Measurements from ENCODE around the gene SMIM24. TPM values are rescaled to one million over a fixed set of nuclear protein-coding genes. Genes with fewer than 3 reads are reported as not detected.

The SMIM24 gene
- total RNA-seq, 1 donor from 2014 or later, result not detected

GRCh38 chr19:3503036-3503572, 22.8 kb upstream of the SMIM24 start:
- ATAC-seq, result no peak
- intact Hi-C loops (cut with DNase I), result no loop called here
- no peak for DNase-seq (ENCODE audit: missing footprints)

GRCh38 chr19:3501780-3502179, 21.5 kb upstream of the SMIM24 start:
- DNase-seq (ENCODE audit: missing footprints), result no peak
- ATAC-seq, result no peak
- intact Hi-C loops (cut with DNase I), result no loop called here

DNA sequence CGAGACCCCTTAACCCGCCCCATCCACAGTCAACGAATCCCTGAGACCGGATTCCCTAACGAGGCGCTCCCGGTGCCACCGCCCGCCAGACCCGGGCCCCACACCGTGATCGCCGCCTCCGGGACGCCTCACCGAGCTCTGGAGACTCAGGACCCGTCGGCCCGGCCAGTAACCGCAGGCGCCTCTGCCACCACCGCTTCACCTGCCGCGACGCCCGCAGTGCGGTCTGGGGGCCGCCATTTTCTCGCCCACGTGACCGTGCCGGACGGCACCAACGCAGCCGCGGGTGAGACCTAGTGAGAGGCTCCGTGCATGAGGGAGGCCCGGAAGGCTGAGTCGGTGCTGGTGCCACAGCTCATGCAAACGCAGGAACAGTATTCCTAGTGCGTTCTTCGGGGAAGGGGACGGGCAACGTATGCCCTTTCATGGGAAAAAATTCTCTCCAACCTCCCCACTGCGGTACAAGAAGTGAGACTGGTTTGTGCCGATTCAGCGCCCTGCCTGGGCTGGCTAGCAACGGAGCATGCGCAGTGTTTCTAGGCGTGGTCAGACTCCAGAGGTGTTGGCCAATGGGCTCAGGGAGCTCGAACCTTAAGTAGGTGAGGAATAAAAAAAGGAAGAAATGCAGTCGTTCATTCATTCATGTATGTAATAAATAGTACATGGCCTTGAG, 20.2 kb upstream of the SMIM24 start, which contains the start of gene DOHH:
TSS of gene DOHH (minus strand) at position 246 of the 673 bp plus-strand sequence. CDS start 3,860 bp downstream, outside the sequence.
- intact Hi-C loops (cut with DNase I), result no loop called here
- ATAC-seq (peak; percentile 94), DNase-seq (ENCODE audit: missing footprints) (peak; percentile 97)

- DNase-seq (ENCODE audit: missing footprints) (no peak), ATAC-seq (no peak)
- intact Hi-C loops (cut with DNase I), result no loop called here
Measured at GRCh38 chr19:3499738-3500428, 19.6 kb upstream of the SMIM24 start.

DNA sequence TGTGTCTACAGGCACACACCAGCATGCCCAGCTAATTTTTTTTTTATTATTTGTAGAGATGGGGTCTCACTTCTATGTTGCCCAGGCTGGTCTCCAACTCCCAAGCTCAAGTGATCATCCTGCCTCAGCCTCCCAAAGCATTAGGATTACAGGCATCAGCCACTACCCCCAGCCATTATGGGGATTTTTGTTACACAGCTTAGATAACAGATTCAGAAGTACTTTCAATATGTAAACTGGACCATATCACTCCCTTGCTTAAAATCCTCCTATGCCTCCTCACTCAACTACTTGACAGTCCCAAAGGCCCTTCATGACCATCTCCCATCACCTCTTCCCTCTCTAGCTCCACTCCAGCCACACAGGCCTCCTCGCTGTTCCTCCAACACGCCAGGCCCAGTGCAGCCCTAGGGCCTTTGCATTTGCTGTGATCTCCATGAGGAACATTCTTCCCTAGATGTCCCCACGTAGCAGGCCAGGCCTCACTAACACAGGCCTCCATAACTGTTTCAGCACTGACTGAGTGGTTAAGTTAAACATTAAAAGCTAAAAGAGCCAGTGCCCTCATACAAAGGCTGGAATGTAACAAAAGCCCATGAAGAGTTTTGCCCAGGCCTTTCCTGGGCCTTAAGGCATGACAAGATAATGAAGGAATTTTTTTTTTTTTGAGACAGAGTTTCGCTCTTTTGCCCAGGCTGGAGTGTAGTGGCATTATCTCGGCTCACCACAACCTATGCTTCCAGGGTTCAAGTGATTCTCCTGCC, 17.6 kb upstream of the SMIM24 start:
- DNase-seq (ENCODE audit: missing footprints), result no peak
- no peak for ATAC-seq
- intact Hi-C loops (cut with DNase I), result no loop called here

DNA sequence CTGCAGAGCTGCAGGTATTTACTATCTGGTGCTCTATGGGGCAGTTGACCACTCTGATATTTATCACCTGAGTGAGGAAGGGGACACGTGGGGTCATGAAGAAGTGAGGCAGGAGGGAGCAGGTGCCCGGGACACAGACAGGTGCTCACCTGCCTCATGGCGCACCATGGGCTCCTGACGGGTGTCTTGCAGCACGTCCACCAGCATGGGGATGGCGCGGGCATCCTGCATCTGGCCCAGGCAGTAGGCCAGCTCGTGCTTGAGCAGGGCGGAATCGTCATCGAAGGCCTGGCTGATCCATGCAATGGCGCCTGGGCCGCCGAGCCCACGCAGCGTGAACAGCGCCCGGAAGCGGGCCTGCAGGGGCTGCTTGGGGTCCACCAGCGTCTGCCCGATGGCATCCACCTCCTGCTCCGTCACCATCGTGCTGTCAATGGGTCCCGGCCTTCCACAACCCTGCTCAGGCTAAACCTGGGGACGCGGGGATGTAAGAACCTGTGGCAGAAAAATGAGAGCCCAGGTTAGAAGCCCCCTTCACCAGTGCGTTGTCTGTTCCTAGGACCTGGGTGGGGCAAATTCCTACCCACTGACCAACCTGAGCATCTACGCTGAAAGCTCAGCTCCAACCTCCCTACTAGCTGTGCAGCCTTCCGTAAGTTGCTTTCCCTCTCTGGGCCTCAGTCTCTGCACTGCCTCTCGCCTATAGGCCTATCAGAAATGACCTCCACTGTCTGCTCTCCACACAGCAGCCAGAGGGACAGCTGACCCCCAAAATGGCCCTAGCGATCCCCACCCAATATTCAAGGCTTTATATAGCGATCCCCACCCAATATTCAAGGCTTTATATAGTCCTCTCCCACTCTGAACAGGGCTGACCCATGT, 16.3 kb upstream of the SMIM24 start:
- intact Hi-C loops (cut with DNase I), result no loop called here
- no peak for DNase-seq (ENCODE audit: missing footprints)
- ATAC-seq, result no peak

- no peak for ATAC-seq
- intact Hi-C loops (cut with DNase I), result no loop called here
- DNase-seq (ENCODE audit: missing footprints), result no peak
Measured at GRCh38 chr19:3494559-3494958, 14.2 kb upstream of the SMIM24 start.

GRCh38 chr19:3494051-3494450, 13.7 kb upstream of the SMIM24 start:
- ATAC-seq, result no peak
- intact Hi-C loops (cut with DNase I), result no loop called here
- no peak for DNase-seq (ENCODE audit: missing footprints)

DNA sequence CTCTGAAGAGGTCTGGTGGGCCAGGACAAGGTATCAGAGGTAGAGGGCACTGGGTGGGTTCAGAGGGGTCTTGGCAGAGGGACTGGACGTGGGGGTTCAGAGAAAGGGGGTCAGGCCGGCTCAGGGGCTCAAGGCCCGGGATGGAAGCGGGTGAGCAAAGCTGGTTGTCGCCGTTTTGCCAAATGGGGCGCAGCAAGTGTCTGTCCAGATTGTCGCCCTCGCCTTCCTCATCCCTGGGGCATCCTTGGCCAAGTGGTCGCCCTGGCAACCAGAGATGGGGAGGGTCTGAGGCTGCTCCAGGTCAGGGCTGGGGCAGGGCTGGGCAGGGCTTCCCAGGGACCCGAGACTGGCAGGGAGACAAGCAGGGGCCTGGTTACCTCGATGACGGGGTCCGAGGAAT, 13.3 kb upstream of the SMIM24 start:
- intact Hi-C loops (cut with DNase I), result no loop called here
- DNase-seq (ENCODE audit: missing footprints), result no peak
- no peak for ATAC-seq

GRCh38 chr19:3492919-3493318, 12.6 kb upstream of the SMIM24 start:
- ATAC-seq (no peak), DNase-seq (ENCODE audit: missing footprints) (no peak)
- intact Hi-C loops (cut with DNase I), result no loop called here

DNA sequence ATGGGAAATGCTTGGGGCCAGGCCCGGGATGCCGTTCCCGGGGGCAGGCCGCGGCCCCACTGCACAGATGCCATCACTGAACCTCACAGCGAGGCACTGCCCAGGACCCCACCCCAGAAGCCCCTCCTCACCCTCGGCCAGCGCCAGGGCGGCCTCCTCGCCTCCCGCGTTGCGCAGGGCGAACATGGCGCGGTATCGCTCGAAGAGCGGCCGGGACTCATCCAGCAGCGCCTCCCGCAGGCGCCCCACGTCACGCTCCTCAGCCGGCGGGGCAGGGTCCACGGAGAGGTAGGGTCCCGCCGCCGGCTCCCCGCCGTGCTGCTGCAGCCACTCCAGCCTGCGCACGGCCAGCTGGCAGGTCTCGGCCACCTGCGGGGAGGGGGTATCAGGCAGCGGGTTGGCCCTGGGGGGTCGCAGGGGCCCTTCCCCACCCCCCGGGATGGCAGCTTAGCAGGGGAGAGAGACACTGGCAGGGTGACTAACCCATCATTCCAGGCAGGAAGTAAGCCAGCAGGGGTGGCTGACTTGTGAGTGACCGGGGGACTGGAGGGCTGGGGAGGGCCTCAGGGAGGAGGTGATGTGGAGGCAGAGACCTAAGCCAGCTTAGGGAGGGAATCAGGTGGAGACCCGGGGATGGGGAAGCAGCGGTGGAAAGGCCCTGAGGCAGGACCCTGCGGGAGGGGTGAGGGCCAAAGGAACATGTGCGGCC, 12.0 kb upstream of the SMIM24 start:
- intact Hi-C loops (cut with DNase I), result no loop called here
- DNase-seq (ENCODE audit: missing footprints) (no peak), ATAC-seq (no peak)

DNA sequence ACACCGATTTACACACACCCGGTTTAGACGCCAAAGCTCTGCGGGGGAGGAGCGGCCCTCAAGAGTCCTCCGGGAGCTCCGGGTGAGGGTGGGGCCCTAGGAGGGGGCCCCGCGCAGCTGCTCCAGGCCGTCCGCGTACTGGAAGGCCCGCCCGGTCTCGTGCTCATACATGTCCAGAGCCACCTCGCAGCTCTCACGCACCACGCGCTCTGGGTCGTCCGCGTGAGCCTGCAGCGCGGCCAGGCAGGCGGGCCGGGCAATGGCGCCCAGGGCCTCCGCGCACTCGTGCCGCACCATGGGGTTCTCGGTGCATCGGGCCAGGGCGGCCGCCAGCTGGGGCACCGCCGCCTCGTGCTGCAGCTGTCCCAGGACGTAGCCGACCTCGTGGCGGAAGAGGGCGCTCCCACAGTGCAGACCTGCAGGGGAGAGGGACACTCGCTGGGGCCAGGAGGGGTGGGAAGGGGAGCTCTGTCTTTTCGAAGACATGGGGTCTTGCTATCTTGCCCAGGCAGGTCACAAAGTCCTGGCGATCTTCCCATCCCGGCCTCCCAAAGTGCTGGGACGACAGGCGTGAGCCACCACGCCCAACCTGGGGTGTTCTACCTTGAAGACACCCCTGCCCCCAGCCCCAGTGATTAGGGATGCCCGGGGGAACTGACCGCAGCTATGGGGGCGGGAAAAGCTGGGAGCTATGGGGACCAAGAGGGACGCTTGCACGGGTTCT, 11.2 kb upstream of the SMIM24 start:
- no peak for DNase-seq (ENCODE audit: missing footprints)
- ATAC-seq, result no peak
- intact Hi-C loops (cut with DNase I), result no loop called here

DNA sequence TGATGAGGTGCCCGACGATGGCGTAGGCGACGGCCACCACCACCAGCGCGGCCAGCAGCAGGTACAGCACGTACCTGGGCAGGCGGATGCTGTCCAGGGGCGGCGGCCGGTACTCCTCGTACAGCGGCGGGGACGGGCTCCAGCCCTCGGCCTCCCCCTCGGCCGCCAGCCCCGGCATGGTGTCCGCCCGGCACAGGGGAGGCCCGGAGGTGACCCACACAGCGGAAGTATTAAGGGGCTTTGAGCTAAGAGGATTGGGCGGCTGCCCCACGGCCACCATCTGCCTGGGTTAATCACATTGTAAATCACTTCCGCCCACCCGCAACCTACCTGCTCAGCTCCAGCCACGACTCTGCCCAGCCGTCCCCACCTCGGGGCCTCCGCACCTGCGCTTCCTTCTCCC, 2.9 kb upstream of the SMIM24 start, which contains the start of gene SMIM44:
TSS of gene SMIM44 (minus strand) at position 216 of the 403 bp plus-strand sequence. CDS start at position 178, 38 bp downstream.
- intact Hi-C loops (cut with DNase I), result no loop called here
- DNase-seq (ENCODE audit: missing footprints) (no peak), ATAC-seq (no peak)

- DNase-seq (ENCODE audit: missing footprints), result no peak
- no peak for ATAC-seq
- intact Hi-C loops (cut with DNase I), result no loop called here
Measured at GRCh38 chr19:3482507-3483225, 2.3 kb upstream of the SMIM24 start.

DNA sequence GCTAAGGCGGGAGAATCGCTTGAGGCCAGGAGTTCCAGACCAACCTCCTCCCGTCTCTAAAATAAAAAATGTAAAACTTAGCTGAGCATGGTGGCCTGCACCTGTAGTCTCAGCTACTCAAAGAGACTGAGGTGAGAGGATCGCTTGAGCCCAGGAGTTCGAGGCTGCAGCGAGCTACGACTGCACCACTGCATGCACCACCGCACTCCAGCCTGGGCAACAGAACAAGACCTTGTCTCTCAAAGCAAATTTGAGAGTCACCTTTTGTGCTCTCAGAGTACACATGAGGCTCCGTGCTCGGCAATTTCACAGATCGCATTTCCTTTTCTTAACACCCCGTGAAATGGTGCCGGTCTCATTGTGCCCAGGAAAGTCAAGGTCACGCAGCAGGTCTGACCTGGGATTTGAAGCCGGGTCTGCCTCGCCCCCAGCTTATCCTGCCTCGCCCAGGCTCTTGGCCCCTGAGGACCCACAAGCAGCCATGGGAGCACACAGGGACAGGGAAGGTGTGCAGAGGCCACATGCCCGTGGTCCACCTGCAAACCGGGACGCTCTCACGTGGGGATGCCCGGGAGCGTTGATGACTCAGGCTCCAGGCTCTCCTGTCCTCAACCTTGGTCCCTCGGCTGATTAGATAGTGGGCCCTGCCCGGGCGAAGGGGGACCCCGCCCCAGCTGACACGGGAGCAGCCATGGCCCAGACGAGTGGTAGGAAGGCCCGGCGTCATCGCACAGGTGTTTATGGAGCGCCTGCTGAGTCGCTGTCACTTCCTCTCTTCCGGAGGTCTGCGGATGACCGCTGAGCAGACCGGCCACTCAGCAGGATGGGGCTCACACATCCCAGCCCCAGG, 1.1 kb upstream of the SMIM24 start:
- ATAC-seq, result no peak
- intact Hi-C loops (cut with DNase I), result no loop called here
- no peak for DNase-seq (ENCODE audit: missing footprints)

DNA sequence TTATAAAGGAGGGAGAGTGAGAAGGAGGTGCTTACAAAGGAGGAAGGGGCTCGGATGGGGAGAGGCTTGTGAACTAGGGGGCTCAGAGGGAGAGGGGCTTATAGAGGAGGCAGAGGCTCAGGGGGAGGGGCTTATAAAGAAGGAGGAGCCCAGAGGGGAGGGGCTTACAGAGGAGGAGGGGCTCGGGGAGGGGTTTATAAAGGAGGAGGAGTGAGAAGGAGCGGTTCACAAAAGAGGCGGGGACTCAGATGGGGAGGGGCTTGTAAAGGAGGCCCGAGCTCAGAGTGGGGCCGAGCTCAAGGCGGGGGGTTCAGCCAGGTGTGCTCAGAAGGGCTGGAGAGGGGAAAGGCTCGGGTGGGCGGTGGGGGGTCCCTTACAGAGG, 500 bp downstream of the SMIM24 start:
- intact Hi-C loops (cut with DNase I), result no loop called here
- DNase-seq (ENCODE audit: missing footprints) (no peak), ATAC-seq (no peak)
